ENCODE measurements around the gene EPB41L4A.
"Not testable (repeated sequence)": the region's sequence is repeated elsewhere in the genome, so short reads cannot be mapped to it uniquely, and the experiment has no call there.

The EPB41L4A gene

DNA sequence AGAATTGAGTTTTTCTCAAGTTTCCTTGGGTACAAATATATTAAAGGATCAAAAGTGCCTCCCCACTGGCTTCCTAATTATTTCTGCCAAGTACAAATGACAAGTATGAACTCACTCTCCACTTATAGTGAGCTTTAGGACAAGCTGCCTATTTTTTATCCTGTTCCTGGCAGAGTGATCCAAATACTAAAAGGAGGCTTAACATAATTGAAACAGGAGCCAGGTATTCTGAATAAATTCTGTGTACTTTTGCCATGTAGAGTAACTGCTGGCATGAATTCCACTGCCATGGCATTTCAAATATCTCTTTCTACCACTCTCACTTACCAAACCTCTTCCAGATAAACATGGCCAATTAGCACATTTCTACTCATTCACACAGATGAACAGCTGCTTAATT, 171.1 kb downstream of the EPB41L4A start:
- no peak for DNase-seq

DNA sequence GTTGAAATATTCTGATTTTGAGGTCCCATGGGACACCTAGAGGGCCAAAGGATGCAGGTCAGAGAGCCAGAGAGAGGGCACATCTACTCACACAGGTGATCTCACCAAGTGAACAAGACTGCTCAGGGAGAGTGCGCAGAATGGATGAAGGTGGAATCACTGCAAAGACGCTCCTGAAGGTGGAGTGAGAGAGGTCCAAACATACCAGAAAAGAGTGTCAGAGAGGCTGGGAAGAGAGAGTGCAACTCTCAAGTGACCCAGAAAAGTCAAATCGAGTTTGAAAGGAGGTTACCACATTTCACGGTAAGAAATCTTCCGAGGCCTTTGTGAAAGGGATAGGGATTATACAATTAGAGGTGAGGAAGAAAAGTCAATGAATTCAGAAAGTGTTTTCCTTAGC, 173.4 kb downstream of the EPB41L4A start:
- no peak for DNase-seq

DNA sequence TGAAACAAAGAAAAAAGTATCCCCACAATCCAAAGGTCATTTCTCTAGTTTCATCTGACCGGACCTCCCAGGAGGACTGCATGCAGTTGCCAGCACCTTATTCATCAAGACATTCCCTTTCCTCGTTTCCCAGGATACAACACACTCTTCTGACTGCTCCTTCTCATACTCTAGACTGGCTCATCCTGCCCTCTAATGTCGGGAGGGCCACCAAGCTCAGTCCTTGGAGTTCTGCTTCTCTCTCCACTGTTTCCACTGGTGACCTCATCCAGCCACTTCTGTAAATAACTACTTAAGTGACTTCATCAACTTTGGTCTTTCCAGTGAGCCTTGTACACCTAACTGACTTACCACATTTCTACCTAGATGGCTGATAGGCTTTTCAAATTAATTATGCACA, 179.1 kb downstream of the EPB41L4A start:
- DNase-seq: peak in 1 of 2 experiments; percentile 33

DNA sequence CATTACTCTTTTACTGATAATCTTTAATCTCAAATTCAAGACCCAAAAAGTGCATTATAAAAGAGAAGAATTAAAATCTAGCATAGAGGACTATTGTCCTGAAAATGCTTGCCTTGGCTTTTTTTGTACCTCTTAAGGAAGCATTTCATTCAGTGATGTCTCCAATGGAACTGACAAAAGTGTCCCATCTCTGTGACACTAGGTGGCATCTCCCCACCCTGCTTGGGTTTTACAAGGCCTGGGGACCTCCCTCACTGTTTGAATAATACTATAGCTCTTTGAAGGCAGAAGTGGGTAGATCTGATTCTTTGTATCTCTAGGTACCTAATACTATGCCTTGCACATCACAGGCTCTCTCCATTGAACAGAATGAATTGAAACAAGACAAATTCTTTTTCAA, 180.6 kb downstream of the EPB41L4A start:
- no peak for DNase-seq

DNA sequence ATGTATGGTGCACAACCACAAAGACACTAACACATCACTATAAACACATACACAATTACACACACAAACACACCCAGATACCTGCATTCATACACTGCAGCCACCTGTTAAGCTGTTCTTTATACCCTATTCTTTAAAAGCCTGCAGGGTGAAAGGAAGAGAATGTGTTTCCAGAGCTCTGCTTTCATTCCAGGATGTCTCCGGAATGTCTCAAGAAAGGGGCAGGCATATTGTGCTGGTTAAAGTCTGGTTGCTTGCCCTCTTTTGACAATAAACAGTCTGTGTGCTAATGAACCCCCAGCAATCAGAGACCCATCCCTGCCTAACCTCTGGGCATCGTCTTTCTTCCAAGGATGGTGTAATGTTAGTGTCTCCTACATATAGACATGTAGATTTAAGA, 181.6 kb downstream of the EPB41L4A start:
- DNase-seq: no peak

DNA sequence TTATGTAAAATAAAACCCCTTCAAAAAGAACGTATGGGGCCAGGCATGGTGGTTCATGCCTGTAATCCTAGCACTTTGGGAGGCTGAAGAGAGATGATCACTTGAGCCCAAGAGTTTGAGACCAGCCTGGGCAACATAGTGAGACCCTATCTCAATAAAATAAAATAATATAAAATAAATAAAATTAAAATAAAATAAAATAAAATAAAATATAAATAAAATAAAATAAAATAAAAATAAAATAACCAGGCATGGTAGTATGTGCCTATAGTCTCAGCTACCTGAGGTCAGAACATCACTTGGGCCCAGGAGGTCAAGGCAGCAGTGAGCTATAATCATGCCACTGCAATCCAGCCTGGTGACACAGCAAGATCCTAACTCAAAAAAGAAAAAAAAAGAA, 185.1 kb downstream of the EPB41L4A start:
- no peak for DNase-seq

DNA sequence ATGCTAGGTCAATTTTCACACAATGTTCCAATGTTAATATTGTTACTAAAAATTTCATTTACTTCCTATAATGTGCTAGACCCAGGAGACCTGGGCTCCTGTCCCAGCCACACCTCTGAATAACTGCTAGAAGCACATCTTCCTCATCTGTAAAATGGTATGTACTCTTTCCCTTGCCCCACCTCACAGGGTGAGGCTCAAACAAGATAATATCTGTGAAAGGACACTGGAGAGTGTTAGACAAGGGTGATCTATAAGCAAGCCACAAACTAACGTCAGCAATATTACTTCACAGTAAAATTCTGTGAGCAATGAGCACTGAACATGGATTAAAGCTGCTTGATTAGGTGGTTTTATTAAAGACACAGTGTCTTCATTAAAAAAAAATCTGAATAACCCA, 186.4 kb downstream of the EPB41L4A start:
- DNase-seq: no peak

DNA sequence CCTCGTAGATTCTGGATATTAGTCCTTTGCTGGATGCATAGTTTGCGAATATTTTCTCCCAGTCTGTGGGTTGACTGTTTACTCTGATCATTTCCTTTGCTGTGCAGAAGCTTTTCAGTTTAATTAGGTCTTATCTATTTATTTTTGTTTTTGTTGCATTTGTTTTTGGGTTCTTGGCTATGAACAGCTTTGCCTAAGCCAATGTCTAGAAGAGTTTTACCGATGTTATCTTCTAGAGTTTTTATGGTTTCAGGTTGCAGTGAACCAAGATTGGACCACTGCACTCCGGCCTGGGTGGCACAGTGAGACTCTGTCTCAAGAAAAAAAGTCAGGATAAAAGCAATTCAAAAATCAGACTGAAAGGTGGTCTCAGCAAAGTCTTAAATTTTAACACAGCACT, 188.5 kb downstream of the EPB41L4A start:
- DNase-seq: no peak

DNA sequence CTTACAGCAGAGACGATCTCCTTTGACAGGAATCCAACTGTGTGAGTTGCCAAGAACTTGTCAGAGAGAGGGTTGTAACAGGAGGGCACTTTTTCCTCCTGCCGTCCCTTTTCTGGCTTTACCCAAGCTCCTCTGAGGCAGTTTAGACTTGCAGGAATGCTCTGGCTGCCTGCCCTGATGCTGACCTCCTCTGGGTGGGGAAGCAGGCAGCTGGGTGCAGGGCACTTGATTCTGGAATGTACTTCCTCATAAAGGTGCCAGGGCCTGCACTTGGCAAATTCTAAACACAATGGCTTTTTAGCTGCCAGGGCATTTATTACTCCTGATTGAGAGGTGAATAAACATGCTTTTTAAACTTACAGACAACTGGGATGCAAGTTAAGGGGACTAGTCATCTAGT, 190.4 kb downstream of the EPB41L4A start:
- peak in 1 of 2 experiments; percentile 73 for DNase-seq

DNA sequence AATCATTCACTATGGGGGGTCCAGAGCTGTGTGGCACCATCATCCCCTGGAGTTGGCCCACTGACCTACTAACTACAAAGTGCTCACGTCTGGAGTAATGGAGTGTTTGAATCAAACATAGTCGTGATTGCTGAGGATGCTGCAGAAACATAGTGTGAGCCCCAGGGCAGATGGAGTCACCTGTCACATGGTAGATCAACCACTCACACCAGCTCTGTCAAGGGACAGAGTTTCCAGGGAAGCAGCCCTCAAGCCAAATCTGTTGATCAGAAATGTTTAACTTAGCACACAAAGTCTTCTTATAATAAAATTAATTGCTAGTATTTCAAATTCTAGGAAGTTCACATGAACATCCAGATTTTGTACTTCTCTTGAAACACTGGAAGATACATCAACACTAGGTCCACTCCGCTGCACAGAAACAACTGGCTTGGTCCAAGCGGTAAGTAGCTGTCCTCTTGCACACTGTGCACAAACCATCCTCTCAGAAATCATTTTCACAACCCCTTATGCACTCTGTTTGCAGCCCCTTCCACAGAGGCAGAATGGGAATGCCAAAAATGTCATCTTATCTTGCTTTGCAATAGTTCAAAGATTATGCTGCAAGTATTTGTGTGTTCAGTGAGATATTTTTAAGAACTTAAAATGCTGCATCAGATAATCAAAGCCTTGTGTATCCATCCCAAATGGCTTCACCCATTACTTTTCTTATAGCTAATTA, 191.0 kb downstream of the EPB41L4A start:
- no peak for DNase-seq

DNA sequence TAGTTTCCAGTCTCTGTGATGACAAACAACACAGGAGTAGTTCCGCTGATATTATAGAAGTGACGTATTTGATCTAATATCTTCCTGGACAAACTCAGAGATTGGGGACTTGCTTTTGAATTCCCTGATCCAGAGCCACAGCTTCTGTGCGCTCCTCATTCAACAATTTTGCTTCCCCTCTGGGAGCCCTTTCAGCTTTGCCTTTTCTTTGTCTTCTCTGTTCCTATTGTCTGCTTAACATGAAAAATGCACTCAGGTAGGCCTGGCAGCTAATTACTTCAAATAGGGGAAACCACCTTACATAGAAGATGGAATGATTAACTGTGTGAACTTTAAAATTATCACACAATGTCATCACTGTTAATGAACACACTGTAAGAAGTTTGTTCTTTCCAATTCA, 192.9 kb downstream of the EPB41L4A start:
- no peak for DNase-seq

DNA sequence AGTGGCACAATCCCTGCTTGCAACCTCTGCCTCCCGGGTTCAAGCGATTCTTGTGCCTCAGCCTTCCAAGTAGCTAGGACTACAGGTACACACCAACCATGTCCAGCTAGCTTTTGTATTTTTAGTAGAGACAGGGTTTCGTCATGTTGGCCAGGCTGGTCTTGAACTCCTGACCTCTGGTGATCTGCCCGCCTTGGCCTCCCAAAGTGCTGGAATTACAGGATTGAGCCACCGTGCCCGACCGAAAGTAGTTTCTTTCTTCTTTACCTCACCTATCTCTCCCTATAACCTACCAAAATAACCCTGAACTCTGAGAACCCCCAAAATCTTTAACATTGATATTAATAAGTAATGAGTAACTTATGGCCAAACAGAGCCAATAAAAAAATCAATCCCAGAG, 196.1 kb downstream of the EPB41L4A start:
- not testable (repeated sequence) for DNase-seq

DNA sequence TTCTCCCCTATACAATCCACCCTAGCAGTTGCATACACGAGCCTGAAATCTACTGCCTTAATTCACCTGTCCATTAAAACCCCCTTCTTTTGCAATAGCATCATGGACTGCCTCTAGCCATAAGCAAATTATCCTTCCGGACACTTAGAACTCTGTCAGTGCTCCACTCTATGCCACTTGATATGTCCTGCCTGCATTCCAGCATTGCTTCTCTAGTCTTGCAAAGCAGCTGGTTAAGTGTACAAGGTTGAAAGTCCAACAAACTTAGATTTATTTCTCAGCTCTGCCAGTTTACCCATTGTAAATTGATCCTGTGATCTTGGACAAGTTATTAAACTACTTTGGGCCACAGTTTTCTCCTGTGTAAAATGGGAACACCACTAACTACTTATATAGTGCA, 197.9 kb downstream of the EPB41L4A start:
- no peak for DNase-seq

DNA sequence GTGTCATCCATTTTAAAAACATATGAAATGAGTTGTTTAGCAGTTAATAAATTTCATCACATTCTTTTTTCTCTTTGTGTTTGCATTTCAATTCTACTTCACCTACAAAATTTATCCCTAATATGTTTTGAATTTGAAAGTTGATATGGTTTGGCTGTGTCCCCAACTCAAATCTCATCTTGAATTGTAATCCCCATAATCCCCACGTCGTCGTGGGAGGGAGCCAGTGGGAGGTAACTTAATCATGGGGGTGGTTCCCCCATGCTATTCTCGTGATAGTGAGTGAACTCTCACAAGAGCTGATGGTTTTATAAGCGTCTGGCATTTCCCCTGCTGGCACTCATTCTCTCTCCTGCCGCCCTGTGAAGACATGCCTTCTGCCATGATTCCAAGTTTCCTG, 200.1 kb downstream of the EPB41L4A start:
- no peak for DNase-seq

DNA sequence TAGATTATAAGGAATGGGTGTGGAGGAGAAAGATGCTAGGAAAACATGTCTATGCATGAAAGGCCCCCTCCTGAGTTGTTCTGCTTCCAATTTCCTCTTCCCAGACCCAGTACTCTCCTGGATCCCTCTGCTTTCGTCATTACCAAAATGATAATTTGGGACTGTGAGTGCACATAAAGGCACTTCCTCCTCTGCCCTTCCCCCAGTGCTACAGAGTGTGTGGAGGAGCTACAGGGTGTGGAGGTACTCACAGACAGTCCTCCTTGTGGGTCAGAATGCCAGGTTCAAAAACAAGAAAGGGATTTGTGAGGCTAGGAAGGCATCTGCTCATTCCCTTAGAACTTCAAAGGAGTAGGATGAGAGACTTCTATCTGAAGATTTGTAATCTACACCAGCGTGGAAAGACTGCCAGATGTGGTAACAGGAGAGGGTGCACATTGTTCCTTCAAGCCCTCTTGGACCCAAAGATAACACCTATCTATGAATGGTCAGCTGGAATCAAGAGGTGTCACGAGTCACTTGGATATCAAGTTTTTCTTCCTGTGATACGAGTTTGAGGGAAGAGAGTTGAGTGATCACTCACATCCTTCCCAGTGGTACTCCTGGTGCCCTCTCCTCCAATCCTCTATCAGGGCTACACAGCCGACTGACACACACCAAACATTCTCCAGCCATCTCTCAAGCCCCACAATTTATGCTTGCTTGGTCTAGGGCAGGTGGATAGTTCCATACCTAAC, 201.1 kb downstream of the EPB41L4A start:
- DNase-seq: no peak

DNA sequence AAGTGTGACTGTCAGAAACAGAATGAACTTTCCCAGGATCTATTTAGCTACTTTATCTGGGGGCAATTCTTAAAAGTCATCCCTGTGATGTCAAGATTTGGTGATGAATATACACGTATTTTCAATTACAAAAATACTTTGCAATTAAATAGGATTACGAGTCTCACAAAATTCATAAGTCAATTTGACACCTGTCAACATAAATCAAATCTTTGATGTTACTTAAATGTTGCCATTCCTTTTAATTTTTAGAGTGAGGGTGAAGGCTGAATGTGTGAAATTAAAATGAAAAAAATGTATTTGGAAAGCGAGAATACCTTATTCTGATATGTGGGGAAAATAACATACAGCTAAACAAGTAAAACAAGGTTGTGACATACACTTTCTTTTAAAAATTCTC, 202.9 kb downstream of the EPB41L4A start:
- no peak for DNase-seq

DNA sequence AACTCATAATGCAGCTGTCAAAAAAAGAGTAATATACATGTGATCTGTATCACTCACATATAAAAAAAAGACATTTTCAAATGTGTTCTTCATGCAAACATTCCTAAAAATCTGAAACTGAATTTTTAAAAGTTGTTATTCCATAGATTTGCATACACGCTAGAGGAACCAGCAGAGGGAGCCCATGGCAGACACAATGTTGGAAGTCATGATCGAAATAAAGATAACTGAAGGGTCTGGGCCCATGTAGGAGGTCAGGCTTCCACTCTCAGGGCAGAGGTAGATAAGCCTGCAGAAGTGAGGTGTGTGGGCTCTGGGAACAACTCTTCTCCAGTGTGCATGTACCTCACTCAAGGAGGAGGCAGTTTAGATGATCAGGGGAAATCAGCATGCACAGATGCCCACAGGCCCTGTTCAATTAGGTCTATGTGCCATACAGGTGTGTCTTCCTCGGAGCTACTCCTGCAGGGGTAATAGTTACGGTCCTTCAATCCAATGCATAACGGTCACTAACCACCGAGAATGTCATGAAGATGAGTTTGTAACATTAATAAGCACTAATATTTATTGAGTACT, 208.6 kb downstream of the EPB41L4A start:
- peak in 1 of 2 experiments; percentile 34 for DNase-seq

DNA sequence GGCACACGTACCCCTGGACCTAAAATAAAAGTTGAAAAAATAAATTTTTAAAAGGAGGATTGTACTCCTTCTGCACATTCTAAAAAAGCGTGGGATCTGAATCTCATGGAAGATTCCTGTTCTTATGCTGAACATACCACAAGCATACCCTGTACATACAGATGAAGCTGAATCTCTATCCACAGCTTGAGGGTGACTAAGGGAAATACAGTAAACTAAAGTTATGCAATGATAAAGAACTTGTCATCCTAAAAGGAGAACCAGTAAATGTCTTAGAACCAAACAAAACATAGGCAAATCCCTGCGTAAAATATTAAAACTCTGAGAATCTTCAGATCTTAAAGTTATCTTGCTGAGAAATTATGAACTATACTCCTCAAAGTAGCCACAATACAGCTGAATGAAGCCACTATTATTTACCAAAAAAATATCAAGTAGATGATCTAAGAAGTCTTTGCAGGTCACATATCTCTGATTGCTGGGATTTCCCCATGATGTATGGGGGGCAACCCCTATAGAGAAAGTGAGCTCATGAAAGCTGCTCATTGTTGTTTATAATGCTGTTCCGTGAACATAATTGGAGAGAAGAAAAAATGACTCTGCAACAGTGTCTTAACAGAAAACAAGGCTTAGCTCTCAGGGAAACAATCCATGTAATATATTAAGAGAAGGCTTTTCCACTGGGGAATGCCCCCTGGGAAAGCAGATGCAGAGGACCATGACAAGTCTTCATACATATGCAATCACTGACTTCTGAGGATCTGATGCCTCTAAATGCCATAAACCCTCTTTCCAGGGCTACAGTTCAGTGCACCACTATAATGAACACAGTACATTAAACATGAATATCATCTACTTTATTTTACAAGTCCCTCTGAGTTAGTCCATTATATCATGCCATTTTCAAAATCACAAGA, 210.1 kb downstream of the EPB41L4A start:
- no peak for DNase-seq

DNA sequence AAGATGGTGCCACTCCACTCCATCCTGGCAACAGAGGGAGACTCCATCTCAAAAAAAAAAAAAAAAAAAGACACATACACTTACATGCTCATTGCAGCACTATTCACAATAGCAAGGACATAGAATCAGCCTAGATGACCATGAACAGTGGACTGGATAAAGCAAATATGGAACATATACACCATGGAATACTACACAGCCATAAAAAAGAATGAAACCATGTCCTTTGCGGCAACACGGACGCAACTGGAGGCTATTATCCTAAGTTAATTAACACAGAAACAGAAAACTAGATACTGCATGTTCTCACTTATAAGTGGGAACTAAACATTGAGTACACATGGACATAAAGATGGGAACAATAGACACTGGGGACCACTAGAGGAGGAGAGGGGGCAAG, 210.9 kb downstream of the EPB41L4A start:
- not testable (repeated sequence) for DNase-seq

DNA sequence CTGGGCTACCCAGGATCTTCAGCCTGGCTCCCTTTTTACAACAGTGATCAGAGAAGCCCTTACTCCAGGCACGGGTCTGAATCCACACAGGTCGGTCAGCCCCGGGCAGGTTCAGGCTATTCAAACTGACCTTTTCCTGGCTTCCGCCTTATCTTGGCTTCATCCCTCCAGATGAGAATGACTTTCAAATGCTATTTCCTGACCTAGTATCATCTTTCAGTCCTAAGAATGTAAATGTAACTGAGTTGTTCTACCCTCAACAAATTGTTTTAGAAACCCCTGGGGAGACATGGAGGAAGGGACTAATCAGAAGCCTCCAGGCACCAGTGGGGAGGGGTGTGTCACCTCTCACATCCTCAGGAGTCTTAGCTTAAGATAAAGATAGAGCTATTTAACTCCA, 213.2 kb downstream of the EPB41L4A start:
- no peak for DNase-seq

DNA sequence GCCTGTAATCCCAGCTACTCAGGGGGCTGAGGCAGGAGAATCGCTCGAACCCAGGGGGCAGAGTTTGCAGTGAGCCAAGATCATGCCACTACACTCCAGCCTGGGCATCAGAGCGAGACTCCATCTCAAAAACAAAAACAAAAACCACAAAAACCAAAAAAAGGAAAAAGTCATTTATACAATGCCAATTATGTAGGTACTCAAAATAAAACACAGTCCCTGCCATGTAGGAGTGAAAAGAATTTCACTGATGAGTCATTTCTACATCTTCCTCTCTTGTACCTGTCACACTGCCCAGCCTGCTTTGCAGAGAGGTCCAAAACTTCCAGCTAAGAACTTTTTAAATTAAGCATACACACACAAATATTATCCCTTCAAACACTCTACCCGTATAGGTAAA, 215.8 kb downstream of the EPB41L4A start:
- no peak for DNase-seq

DNA sequence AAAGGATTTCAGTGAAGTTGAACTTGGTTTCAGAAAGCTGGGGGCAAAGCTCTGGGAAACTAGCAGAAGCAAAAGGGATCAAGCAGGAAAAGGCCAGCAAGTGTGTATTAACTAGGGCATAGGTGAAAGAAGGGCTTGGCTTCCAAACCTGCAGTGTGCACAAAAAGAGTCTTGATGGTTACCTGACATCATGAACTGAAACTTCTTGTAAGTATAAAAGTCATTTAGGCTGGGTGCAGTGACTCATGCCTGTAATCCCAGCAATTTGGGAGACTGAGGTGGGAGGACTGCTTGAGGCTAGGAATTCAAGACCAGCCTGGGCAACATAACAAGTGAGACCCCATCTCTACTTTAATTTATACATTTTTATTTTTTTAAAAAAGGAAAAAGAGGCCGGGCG, 216.4 kb downstream of the EPB41L4A start:
- no peak for DNase-seq

DNA sequence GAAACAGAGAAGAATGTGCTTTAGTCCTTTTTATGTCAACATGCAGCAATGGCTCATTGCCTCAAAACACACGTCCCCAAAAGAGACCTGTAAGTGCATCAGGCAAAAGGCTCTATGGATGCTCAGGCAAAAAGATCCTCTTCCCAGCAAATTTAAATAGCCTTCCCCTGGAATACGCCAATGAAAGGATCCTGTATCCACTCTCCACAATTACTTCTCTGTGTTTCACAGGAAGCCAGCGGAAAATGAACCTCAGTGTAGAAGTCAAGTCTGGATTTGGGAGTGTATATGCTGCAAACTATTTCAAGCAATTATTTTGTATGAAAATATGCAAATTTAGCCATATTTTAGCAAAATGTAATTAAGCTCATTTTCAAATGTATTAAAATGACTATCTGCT, 217.9 kb downstream of the EPB41L4A start:
- DNase-seq: no peak

Measured in SW 1271 (cell line).